Heart right ventricle (tissue), 16 donors: ENCODE data around the gene P2RY13. TPM values are rescaled to one million over a fixed set of nuclear protein-coding genes. Genes with fewer than 3 reads are reported as not detected.

Source experiments
- ATAC-seq, 8 donors: fragments of 200-7000 bp; cut with Tn5 transposase; one replicate each; pipeline ENCODE4 v1.9.1; 2020; ENCODE audit warnings: mild to moderate bottlenecking in 8 of 8, moderate library complexity in 8 of 8, moderate number of reproducible peaks in 1 of 8
- DNase-seq, 2 donors: peaks; one replicate each; pipeline ENCODE4 v3.0.0-alpha.2; 2020
- H3K27ac ChIP-seq, 10 donors: fragments of 200-600 bp; sonication (generic) in 2 of 10; one replicate each; pipeline versions ENCODE4 v1.5.0 to v1.8.0; 2020 to 2022; ENCODE audit warnings: mild to moderate bottlenecking in 3 of 10
- H3K27me3 ChIP-seq, 7 donors: fragments of 200-600 bp; one replicate each; pipeline ENCODE4 v1.8.0; 2021 to 2022; ENCODE audit warnings: mild to moderate bottlenecking in 2 of 7
- H3K36me3 ChIP-seq, 9 donors: fragments of 200-600 bp; sonication (generic) in 1 of 9; one replicate each; pipeline versions ENCODE4 v1.5.0 to v1.8.0; 2020 to 2022; ENCODE audit warnings: mild to moderate bottlenecking in 2 of 9
- H3K4me1 ChIP-seq, 9 donors: fragments of 200-600 bp; sonication (generic) in 1 of 9; one replicate each; pipeline versions ENCODE4 v1.5.0 to v1.8.0; 2020 to 2022; ENCODE audit warnings: mild to moderate bottlenecking in 4 of 9
- H3K4me3 ChIP-seq, 10 donors: fragments of 200-600 bp; sonication (generic) in 2 of 10; one replicate each; pipeline versions ENCODE4 v1.5.0 to v1.8.0; 2020 to 2022; ENCODE audit warnings: mild to moderate bottlenecking in 7 of 10, moderate library complexity in 2 of 10
- H3K9me3 ChIP-seq, 11 donors: fragments of 200-600 bp in 10 of 11; sonication (generic) in 2 of 11; one replicate each; pipeline versions ENCODE4 v1.5.0 to v1.8.0; 2013 to 2022; ENCODE audit warnings: mild to moderate bottlenecking in 2 of 11, control low read depth in 1 of 11, moderate library complexity in 1 of 11
- WGBS, 2 donors: extraction: QIAGEN DNeasy Blood & Tissue Kit; methylation state at CpG; one replicate each; pipeline ENCODE4 v1.1.7; 2013; ENCODE audit warnings: inconsistent platforms in 1 of 2; 5-methylcytosine and 5-hydroxymethylcytosine counted together
- intact Hi-C, 10 donors: fragments of 100-400 bp; cut with DNase I; formaldehyde crosslinking; loops; one replicate each; pipeline versions ENCODE4 v1.11.1 to v1.14.2; 2022
- polyA plus RNA-seq, 2 donors: library from polyadenylated mRNA; stranded (reverse); fragments of 200-250 nt; gene quantifications; one replicate each; pipeline ENCODE4 v1.2.3, GENCODE V29; 2013
- total RNA-seq, 10 donors: library from RNA; stranded (reverse); fragmentation: NEBNext Ultra II Directional in 3 of 10; extraction: Animal tissue kit (Norgen Biotek cat#: 25700) in 3 of 10; gene quantifications; one replicate each; pipeline versions ENCODE4 v1.2.1 to v1.2.4, GENCODE V29; 2021 to 2023
- TF ChIP-seq, protein P1 (sequence below), 9 donors: fragments of 200-600 bp; sonication (generic) in 2 of 9; IDR thresholded peaks; one replicate each; pipeline versions ENCODE4 v1.5.0 to v1.8.0; 2021 to 2022; ENCODE audit warnings: antibody characterized with exemption in 9 of 9, mild to moderate bottlenecking in 5 of 9, moderate library complexity in 1 of 9
- donor health status: Arrhythmogenic right ventricular cardiomyopathy.
- donor health status: ischemic (EF 13 %, LVEDD 7.1; RV severe dilation, severe dysfunction).
- donor health status: healthy with polysubstance abuse.
- donor health status: DM: no; HTN: yes; CAD: no.
- donor health status: DM: no; HTN: no; CAD: no.
- donor health status: ischemic (EF 25% LVEDD 6.9; RV normal size, moderate dysfunction).
- donor health status: ischemic (EF 25% LVEDD 5.7; RV mildly dilated, moderate dysfunction).
- donor health status: healthy.
- donor health status: DM: yes; HTN: yes; CAD: no.
- donor health status: Ischemic cardiomyopathy.
- donor health status: ischemic (EF 35%, LVEDD 5.7; RV mildly dilated, moderate dysfunction).
- donor health status: nonischemic (EF 11% LVEDD 7.7; RV severe dilation, severe dysfunction).
- donor health status: DM: yes; HTN: yes; CAD: no.
- donor health status: PGD.
- donor health status: ischemic (EF 29% LVEDD 5.4; RV normal size, mild dysfunction).
- donor health status: nonischemic (EF 23%, LVEDD 6.1; RV moderate dilation, normal function).

The P2RY13 gene
- total and polyA plus RNA-seq, 12 donors = 0.14 to 4.9 (median 0.39) TPM

DNA sequence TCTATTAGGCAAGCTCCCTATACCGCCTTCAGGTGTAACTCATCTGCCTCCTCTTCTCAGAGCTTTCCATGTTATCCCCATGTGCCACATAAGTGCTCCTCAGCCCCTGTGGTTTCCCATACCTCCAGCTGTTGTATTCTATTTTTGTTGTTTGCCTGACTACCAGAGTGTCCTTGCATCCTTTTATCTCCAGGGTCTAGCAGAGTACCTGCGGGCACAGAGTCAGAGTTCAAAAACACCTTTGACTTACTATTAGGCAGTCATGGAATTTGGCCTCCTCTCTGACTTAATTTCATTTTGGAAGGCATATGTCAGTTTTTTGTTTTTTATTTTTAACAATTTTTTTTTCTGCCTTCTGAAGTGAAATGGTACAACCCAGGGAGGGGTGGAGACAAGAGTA lies 19.8 kb downstream of the P2RY13 start:
- WGBS, 2 donors = 97 to 98% methylated on average over 2 of the region's 2 CpGs
- H3K27me3 ChIP-seq = no peaks in the 10 kb centered on the region
- TF ChIP-seq, protein P1, sequence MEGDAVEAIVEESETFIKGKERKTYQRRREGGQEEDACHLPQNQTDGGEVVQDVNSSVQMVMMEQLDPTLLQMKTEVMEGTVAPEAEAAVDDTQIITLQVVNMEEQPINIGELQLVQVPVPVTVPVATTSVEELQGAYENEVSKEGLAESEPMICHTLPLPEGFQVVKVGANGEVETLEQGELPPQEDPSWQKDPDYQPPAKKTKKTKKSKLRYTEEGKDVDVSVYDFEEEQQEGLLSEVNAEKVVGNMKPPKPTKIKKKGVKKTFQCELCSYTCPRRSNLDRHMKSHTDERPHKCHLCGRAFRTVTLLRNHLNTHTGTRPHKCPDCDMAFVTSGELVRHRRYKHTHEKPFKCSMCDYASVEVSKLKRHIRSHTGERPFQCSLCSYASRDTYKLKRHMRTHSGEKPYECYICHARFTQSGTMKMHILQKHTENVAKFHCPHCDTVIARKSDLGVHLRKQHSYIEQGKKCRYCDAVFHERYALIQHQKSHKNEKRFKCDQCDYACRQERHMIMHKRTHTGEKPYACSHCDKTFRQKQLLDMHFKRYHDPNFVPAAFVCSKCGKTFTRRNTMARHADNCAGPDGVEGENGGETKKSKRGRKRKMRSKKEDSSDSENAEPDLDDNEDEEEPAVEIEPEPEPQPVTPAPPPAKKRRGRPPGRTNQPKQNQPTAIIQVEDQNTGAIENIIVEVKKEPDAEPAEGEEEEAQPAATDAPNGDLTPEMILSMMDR (IDR thresholded peaks at IDR 0.05) = no peak
- ATAC-seq (no peak), DNase-seq (no peak)
- H3K9me3 ChIP-seq = no peaks in the 10 kb centered on the region
- no peak overlapping the region for H3K4me3 ChIP-seq
- peaks cover 0 to 7% (median 0%) of the 10 kb centered on the region in 9 donors for H3K4me1 ChIP-seq
- H3K27ac ChIP-seq = no peak overlapping the region
- no peaks in the 10 kb centered on the region for H3K36me3 ChIP-seq
- intact Hi-C loops = no loop called here

DNA sequence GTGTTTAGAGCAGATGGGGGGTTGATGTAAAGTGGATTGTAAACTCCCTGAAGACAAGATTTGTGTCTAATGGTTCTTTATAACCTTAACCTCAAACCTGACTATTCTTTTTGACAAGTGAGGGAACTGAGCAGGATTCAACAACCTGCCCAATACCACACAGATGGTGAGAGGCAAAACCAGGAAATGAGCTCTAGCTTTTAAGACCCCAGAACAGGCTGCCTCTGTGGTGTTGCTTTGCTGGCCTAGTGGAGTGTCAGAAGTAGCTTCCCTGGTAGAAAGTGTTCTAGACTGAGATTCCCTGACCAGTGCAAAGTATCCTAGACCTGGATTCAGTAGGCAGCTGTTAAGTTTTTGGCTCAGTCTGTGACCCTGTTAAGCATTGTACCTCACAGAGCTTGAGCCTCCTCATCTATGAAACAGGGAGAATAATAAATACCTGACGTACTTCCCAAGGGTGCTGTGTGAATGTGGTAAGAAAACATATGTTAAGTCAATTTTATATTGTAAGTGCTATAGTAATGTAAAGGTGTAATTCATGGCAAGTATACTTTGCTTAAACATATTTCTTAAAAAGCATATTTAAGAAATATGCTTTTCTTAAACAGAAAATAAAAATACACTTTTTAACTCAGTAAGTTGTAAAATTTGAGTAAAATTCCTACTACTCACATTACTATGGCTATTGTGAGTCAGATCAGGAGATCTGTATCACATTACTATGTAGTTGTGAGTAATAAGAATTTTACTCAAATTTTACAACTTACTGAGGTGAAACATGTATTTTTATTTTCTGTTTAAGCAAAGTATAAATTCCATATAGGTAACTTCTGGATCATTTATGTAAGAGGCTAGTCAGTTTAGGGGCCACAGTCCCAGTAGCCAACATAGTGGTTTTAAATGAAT lies 21.5 kb downstream of the P2RY13 start:
- ATAC-seq (no peak), DNase-seq (no peak)
- TF ChIP-seq, protein P1 (IDR thresholded peaks at IDR 0.05) = no peak
- H3K36me3 ChIP-seq = no peaks in the 10 kb centered on the region
- WGBS, 2 donors = 90 to 94% methylated on average over 1 of the region's 1 CpG
- H3K9me3 ChIP-seq = no peaks in the 10 kb centered on the region
- H3K4me3 ChIP-seq = no peak overlapping the region
- intact Hi-C loops = no loop called here
- H3K27me3 ChIP-seq = no peaks in the 10 kb centered on the region
- H3K27ac ChIP-seq = no peak overlapping the region
- peaks cover 0 to 7% (median 0%) of the 10 kb centered on the region in 9 donors for H3K4me1 ChIP-seq

DNA sequence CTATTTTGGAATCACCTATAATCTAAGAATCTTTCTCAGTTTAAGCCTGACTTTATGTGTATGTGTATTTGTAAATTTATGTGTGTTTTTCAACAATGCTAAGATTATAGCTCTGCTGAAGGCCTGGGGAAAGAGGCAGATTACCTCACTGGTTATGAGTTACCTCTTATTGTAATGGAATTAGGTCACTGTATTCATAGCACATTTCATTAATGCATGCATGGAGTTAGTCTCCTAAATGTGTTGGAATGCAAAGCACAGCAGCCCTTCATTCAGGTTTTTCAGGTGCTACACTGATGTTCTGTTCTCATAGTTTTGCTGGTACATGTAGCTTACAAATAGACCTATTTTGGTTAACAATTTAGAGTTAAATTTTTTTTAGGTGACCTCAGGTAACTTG lies 22.2 kb downstream of the P2RY13 start:
- ATAC-seq = no peak
- TF ChIP-seq, protein P1 (IDR thresholded peaks at IDR 0.05) = no peak
- no peaks in the 10 kb centered on the region for H3K27me3 ChIP-seq
- H3K4me3 ChIP-seq = no peak overlapping the region
- no peaks in the 10 kb centered on the region for H3K36me3 ChIP-seq
- DNase-seq = no peak
- peaks cover 0 to 7% (median 0%) of the 10 kb centered on the region in 9 donors for H3K4me1 ChIP-seq
- no peak overlapping the region for H3K27ac ChIP-seq
- H3K9me3 ChIP-seq = no peaks in the 10 kb centered on the region
- intact Hi-C loops = no loop called here

DNA sequence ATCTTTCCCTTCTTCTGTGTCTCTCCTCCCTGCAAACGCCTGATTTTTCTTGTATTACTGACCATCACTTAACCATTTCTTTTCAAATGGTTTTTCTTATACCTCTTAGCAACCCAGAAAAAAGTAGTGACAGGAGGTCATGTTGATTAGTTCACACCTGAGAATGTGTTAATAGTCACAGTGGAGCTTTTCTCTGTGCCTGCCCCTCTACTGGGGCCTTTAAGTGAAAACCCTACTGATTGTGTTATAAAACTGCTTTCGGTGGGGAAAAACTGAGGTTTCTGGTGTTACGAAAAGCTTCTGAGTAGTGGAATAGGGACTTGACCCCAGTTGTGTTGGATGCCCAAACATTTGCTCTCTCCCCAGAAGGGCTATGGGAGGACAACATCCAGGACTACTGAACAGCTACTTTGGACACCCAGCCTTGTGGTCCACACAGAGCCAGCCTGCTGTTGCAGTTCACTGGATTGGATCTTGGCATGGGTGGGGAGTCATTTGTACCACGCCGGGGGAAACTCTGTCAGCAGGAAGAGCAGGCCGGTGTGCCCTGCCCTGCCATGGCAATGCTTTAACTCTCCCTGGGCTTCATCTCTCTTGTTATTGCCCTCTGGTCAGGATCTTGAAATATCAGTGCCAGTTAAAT lies 23.1 kb downstream of the P2RY13 start:
- H3K4me1 ChIP-seq = peaks cover 0 to 11% (median 0%) of the 10 kb centered on the region in 9 donors
- no peaks in the 10 kb centered on the region for H3K9me3 ChIP-seq
- no peak overlapping the region for H3K4me3 ChIP-seq
- intact Hi-C loops = no loop called here
- DNase-seq (no peak), ATAC-seq (no peak)
- H3K27me3 ChIP-seq = no peaks in the 10 kb centered on the region
- TF ChIP-seq, protein P1 (IDR thresholded peaks at IDR 0.05) = no peak
- WGBS, 2 donors = 87% methylated on average over 6 of the region's 6 CpGs
- H3K36me3 ChIP-seq = no peaks in the 10 kb centered on the region
- no peak overlapping the region for H3K27ac ChIP-seq
